Adrenal gland (tissue), 5 donors: Measurements from ENCODE around the gene SH3RF2.

Experiments used
- CTCF ChIP-seq, 6 experiments: fragments of 450-650 bp in 4 of 6; fragments of 200-600 bp in 2 of 6; sonication (generic) in 1 of 6; IDR thresholded peaks; 1 replicate in 5 of 6; 2 replicates in 1 of 6; pipeline versions ENCODE4 v1.5.1 to v1.8.0; 2016 to 2021; ENCODE audit warnings: antibody characterized with exemption in 6 of 6, mild to moderate bottlenecking in 2 of 6, moderate library complexity in 1 of 6
- POLR2A ChIP-seq, 2 donors: fragments of 450-650 bp; IDR thresholded peaks; one replicate each; pipeline ENCODE4 v1.6.1; 2017; ENCODE audit warnings: antibody characterized with exemption in 2 of 2, mild to moderate bottlenecking in 2 of 2, moderate library complexity in 1 of 2
- donor health status: DM: no; HTN: no; CAD: no.

DNA sequence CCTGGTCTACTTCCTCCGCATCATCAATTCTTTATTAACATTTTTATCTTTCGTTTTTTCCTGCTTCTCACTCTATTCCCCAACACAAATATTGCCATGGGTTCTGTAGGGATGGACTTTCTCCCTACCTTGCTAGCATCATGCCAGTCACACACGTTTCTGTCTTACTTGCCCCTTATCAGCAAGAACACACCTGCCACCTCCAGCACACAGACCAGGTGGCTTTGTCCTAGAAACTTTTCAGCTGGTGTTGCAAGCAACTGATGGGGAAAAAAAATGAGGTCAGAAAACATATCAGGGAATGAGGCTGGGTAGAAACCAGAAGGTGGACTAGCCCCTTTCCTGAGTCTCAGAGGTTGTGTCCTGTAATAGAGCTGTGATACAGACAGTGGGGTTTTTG, 5.8 kb downstream of the SH3RF2 start:
- no peak for TF ChIP-seq CTCF (IDR thresholded peaks at IDR 0.05)
- no peak for TF ChIP-seq POLR2A (IDR thresholded peaks at IDR 0.05)
